Measurements from ENCODE around the gene ESRRA.

ESRRA gene

DNA sequence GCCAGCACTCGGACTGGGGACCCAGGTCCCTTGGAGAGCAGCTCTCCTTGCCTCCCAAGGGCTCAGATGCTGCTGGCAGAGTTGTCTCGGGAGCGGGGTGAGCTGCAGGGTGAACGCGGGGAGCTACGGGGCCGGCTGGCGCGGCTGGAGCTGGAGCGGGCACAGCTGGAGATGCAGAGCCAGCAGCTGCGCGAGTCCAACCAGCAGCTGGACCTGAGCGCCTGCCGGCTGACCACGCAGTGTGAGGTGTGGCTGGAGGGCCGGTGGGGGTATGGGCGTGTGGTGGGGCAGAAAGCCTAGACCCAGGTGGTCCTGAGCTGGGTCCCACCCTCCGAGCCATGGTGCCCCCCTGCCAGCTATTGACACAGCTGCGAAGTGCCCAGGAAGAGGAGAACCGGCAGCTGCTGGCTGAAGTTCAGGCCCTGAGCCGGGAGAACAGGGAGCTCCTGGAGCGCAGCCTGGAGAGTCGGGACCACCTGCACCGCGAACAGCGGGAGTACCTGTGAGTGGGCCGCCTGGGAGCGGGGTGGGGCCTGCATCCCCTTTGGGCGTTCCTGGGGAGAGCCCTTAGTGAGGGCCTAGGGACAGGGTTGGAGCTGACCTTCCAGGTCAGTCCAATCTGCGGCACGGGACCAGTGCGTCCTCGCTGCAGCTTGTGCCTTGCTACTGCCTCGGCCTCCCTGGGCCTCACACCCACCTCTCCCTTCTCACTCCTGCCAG, 47.8 kb downstream of the ESRRA start:
- WGBS (ENCODE audit: insufficient coverage, insufficient read length): no CpG with 5 or more reads among the region's 34 CpGs

DNA sequence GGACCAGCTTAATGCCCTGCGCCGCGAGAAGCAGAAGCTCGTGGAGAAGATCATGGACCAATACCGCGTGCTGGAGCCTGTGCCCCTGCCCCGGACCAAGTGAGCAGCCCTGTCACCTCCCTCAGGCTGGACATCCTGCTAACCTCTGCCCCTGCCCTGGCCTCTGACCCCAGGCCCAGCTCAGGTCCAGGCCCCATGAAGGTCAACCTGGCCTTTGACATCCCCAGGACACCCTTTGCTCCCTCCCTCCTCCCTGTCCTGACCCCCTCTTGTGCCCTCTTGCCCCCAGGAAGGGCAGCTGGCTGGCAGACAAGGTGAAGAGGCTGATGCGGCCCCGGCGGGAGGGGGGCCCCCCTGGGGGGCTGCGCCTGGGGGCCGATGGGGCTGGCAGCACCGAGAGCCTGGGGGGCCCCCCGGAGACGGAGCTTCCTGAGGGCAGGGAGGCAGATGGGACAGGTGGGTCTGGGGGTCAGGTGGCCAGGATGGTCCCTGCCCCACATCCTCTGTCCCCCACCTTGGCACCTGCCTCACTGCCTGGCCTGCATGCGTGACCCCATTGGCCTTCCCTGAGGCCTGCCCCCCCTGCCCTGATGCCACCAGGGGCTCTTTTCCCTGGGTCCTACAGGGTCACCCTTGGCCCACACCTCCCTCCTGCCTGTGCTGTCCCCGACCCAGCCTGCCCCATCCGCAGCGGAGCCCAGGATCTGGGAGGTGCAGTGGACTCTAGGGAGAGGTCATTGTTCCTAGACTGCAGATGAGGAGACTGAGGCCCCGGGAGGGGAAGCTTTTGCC, 48.6 kb downstream of the ESRRA start:
- no peak for DNase-seq (ENCODE audit: low read depth, low spot score)
- Histone ChIP-seq H3K36me3 (ENCODE audit: control insufficient read depth, insufficient read depth, low read length) (no peaks in the 10 kb centered on the region), H3K4me1 (ENCODE audit: control insufficient read depth, insufficient read depth, low read length) (peaks cover 6% of the 10 kb centered on the region), H3K9me3 (ENCODE audit: control insufficient read depth, insufficient read depth, low read length) (no peaks in the 10 kb centered on the region), H3K27me3 (ENCODE audit: control insufficient read depth, insufficient read depth, low read length) (no peaks in the 10 kb centered on the region), H3K27ac (ENCODE audit: low read length) (no peak overlapping the region), H3K4me3 (ENCODE audit: low read length) (no peak overlapping the region)
- no CpG with 5 or more reads among the region's 20 CpGs for WGBS (ENCODE audit: insufficient coverage, insufficient read length)

More for the DNA sequence above, 47.8 kb downstream of the ESRRA start:
- H3K27me3 ChIP-seq (ENCODE audit: control insufficient read depth, insufficient read depth, low read length): no peaks in the 10 kb centered on the region
- DNase-seq (ENCODE audit: low read depth, low spot score): no peak
- H3K9me3 ChIP-seq (ENCODE audit: control insufficient read depth, insufficient read depth, low read length): no peaks in the 10 kb centered on the region
- H3K36me3 ChIP-seq (ENCODE audit: control insufficient read depth, insufficient read depth, low read length): no peaks in the 10 kb centered on the region
- H3K27ac ChIP-seq (ENCODE audit: low read length): no peak overlapping the region
- H3K4me1 ChIP-seq (ENCODE audit: control insufficient read depth, insufficient read depth, low read length): peaks cover 5% of the 10 kb centered on the region
- no peak overlapping the region for H3K4me3 ChIP-seq (ENCODE audit: low read length)

DNA sequence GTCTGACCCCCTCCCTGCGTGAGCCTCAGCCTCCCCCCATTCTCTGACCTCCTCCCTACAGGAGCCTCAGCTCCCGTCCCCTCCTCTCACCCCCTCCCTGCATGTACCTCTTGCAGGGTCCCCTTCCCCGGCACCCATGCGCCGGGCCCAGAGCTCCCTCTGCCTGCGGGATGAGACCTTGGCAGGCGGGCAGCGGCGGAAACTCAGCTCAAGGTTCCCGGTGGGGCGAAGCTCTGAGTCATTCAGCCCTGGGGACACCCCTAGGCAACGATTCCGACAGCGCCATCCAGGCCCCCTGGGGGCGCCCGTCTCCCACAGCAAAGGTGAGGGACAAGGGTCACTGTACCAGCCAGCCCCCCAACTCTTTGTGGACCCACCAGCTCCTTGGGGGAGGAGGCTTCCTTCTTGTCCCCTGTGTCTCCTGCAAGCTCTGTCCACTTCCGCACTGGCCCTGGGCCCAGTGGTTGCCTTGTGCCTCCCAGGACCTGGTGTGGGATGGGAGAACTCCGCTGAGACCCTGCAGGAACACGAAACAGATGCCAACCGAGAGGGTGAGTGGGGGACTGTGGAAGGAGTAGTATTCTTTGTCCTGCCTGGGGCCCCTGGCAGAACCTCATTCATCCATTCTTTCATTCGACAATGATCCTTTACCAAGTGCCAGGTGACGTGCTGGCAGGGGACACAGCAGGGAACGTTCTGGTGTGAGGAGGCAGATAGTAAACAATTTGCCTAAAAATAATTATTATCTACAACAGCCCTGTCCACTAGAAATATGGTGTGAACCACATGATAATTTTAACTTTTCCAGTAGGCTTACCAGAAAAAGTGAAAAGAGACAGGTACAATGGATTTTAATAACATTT, 50.0 kb downstream of the ESRRA start:
- Histone ChIP-seq H3K4me3 (ENCODE audit: low read length) (no peak overlapping the region), H3K9me3 (ENCODE audit: control insufficient read depth, insufficient read depth, low read length) (no peaks in the 10 kb centered on the region), H3K36me3 (ENCODE audit: control insufficient read depth, insufficient read depth, low read length) (no peaks in the 10 kb centered on the region; the same call in 1 of the 2 replicates), H3K27me3 (ENCODE audit: control insufficient read depth, insufficient read depth, low read length) (no peaks in the 10 kb centered on the region), H3K27ac (ENCODE audit: low read length) (no peak overlapping the region), H3K4me1 (ENCODE audit: control insufficient read depth, insufficient read depth, low read length) (peaks cover 13% of the 10 kb centered on the region)
- no peak for DNase-seq (ENCODE audit: low read depth, low spot score)
- no CpG with 5 or more reads among the region's 23 CpGs for WGBS (ENCODE audit: insufficient coverage, insufficient read length)

DNA sequence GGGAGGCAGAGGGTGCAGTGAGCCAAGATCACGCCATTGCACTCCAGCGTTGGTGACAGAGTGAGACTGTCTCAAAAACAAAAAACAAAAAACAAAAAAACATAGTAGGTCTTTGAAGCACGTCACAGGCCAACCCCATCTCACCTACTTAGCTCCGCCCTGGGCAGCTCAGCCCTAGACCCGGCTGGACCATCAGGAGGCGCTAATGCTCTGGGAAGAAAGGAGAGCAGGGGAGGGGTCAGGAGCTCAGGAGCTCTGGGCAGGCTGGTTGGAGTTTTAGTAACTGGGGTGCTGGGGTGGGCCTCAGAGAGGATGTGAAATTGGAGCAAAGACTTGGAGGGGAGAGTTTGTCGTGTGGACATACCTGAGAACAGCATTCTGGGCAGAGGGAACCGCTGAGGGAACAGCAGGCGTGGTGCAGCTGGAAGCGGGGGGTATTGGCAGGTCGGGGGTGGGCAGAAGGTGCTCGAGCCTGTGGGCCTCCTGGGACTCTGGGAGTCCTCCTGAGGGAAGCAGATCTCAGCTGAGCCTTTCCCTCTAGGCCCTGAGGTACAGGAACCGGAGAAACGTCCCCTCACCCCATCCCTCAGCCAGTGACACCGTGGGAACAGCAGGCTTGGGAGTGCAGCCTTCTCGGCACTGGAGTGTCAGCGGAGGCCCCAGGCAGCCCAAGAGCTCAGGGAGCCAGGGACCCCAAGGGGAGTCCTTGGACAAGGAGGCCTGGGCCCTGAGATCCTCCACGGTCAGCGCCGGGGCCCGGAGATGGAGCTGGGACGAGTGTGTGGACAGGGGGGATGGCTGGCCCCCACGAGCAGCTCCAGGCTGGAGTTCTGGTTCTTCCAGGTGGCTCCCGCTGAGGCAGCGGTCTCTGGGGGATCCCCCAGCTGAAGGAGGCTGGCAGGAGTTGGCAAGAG, 51.4 kb downstream of the ESRRA start:
- Histone ChIP-seq H3K9me3 (ENCODE audit: control insufficient read depth, insufficient read depth, low read length) (no peaks in the 10 kb centered on the region), H3K4me3 (ENCODE audit: low read length) (no peak overlapping the region), H3K27me3 (ENCODE audit: control insufficient read depth, insufficient read depth, low read length) (no peaks in the 10 kb centered on the region), H3K4me1 (ENCODE audit: control insufficient read depth, insufficient read depth, low read length) (peaks cover 13% of the 10 kb centered on the region), H3K27ac (ENCODE audit: low read length) (no peak overlapping the region), H3K36me3 (ENCODE audit: control insufficient read depth, insufficient read depth, low read length) (no peaks in the 10 kb centered on the region; the same call in 1 of the 2 replicates)
- WGBS (ENCODE audit: insufficient coverage, insufficient read length): no CpG with 5 or more reads among the region's 25 CpGs
- no peak for DNase-seq (ENCODE audit: low read depth, low spot score)

DNA sequence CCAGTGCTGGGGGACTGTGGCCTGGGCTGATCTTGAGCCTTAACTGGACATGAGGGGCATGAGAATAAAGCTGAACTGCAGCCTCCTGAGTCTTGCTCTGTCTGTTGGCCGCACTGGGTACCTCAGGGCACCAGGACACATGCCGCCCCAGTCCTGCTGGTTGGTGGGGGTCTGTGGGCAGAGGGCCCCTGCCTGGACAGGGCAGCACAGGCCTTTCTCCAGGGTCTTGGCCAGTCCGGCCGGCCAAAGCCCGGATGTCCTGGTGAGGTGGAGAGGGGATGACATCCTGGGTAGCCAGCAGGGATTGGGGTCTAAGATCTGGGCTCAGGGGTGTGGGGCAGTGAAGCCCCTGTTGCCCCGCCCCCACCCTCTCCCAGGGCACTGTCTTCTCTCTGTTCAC, 52.1 kb downstream of the ESRRA start:
- WGBS (ENCODE audit: insufficient coverage, insufficient read length): no CpG with 5 or more reads among the region's 6 CpGs
- H3K9me3 ChIP-seq (ENCODE audit: control insufficient read depth, insufficient read depth, low read length): no peaks in the 10 kb centered on the region
- H3K4me3 ChIP-seq (ENCODE audit: low read length): no peak overlapping the region
- DNase-seq (ENCODE audit: low read depth, low spot score): no peak
- H3K27me3 ChIP-seq (ENCODE audit: control insufficient read depth, insufficient read depth, low read length): no peaks in the 10 kb centered on the region
- peaks cover 3% of the 10 kb centered on the region for H3K36me3 ChIP-seq (ENCODE audit: control insufficient read depth, insufficient read depth, low read length)
- H3K27ac ChIP-seq (ENCODE audit: low read length): no peak overlapping the region
- peaks cover 13% of the 10 kb centered on the region for H3K4me1 ChIP-seq (ENCODE audit: control insufficient read depth, insufficient read depth, low read length)

DNA sequence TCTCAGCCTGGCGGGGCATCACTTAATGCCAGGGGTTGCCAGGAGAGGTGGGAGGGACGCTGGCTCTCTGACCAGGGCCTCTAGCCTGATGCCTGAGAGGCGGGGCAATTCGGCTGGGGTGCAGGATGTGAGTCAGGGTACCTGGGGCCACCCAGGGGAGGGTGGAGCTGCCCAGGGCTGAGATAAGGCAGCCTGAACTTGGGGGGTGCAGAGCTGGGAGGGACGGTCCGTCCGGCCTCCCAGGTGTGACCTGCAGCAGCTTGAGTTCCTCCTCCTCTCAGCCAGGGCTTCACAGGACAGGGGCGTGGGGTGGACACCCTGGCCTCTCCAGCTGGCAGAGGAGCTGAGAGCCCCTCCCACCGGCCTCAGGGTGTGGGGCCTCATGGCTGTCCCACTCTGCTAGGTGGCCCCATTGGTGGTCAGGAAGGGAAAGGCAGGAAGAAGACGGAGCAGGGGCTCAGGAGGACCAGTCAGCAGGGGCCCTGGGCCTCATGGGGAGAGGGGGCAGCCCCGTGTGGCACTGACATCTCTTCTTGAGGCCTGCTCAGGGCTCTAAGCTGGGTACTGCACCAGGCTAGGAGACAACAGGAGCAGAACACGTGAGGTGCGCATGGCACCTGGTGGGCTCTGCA, 52.7 kb downstream of the ESRRA start:
- DNase-seq (ENCODE audit: low read depth, low spot score): no peak
- Histone ChIP-seq H3K9me3 (ENCODE audit: control insufficient read depth, insufficient read depth, low read length) (no peaks in the 10 kb centered on the region), H3K36me3 (ENCODE audit: control insufficient read depth, insufficient read depth, low read length) (peaks cover 3% of the 10 kb centered on the region), H3K4me1 (ENCODE audit: control insufficient read depth, insufficient read depth, low read length) (peaks cover 13% of the 10 kb centered on the region), H3K27me3 (ENCODE audit: control insufficient read depth, insufficient read depth, low read length) (no peaks in the 10 kb centered on the region), H3K27ac (ENCODE audit: low read length) (no peak overlapping the region), H3K4me3 (ENCODE audit: low read length) (no peak overlapping the region)
- WGBS (ENCODE audit: insufficient coverage, insufficient read length): no CpG with 5 or more reads among the region's 13 CpGs

DNA sequence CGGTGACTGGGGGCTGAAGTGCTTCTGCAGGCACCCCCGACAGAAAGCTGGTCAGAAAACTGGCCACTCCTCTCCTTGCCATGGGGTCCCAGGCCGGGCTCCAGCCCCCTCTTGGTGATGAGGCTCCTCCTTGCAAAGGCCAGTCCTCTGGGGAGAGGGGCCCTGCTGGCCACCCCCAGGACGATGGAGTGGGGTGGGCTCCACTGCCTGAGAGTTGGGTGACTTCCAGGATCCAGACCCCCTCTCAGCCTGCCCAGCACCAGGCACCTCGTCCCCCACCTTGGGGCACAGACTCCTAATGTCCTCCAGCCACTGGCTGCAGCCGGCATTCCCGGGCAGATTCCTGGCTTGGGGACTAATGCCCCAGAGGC, 53.2 kb downstream of the ESRRA start:
- Histone ChIP-seq H3K9me3 (ENCODE audit: control insufficient read depth, insufficient read depth, low read length) (no peaks in the 10 kb centered on the region), H3K36me3 (ENCODE audit: control insufficient read depth, insufficient read depth, low read length) (peaks cover 3% of the 10 kb centered on the region), H3K27me3 (ENCODE audit: control insufficient read depth, insufficient read depth, low read length) (no peaks in the 10 kb centered on the region), H3K27ac (ENCODE audit: low read length) (no peak overlapping the region), H3K4me3 (ENCODE audit: low read length) (no peak overlapping the region; the same call in 1 of the 2 replicates), H3K4me1 (ENCODE audit: control insufficient read depth, insufficient read depth, low read length) (peaks cover 13% of the 10 kb centered on the region)
- no CpG with 5 or more reads among the region's 7 CpGs for WGBS (ENCODE audit: insufficient coverage, insufficient read length)
- DNase-seq (ENCODE audit: low read depth, low spot score): no peak

DNA sequence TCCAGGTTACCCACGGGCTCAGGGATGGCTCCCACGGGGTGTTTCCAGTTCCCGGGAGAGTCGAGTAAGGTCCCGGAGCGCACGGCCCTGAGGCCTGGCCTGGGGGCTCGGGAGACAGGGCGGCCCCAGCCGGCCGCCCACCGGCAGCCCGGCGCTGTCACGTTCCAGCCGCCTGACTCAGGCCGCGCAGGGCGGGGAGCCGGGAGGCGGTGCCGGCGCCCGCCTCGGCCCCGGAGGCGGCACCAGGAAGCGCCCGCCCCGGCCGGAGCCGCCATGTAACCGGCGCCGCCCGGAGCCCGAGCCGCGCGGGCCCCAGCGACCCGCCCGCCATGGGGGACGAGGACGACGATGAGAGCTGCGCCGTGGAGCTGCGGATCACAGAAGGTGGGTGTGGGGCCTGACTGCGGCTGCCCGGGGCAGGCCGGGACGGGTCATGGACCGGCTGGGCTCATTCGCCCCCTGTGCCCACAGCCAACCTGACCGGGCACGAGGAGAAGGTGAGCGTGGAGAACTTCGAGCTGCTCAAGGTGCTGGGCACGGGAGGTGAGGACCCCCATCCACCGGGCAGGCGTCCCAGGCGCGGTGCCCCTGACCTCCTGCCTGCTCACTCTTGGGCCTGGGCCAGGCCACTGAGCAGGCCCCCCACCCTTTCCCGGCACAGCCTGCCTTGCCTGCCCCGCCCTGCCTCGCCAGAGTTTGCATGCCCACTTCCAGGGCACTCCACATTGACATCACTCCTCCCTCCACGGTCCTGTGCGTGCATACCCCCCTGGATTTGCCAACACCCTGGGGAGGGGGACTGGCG, 53.8 kb downstream of the ESRRA start, which contains the start of gene RPS6KA4:
RPS6KA4 (plus strand) TSS at position 256 of the 805 bp plus-strand sequence; CDS start at position 330, 74 bp downstream.
- no peaks in the 10 kb centered on the region for H3K9me3 ChIP-seq (ENCODE audit: control insufficient read depth, insufficient read depth, low read length)
- H3K27me3 ChIP-seq (ENCODE audit: control insufficient read depth, insufficient read depth, low read length): no peaks in the 10 kb centered on the region
- no CpG with 5 or more reads among the region's 70 CpGs for WGBS (ENCODE audit: insufficient coverage, insufficient read length)
- peaks cover 13% of the 10 kb centered on the region for H3K4me1 ChIP-seq (ENCODE audit: control insufficient read depth, insufficient read depth, low read length)
- H3K36me3 ChIP-seq (ENCODE audit: control insufficient read depth, insufficient read depth, low read length): peaks cover 3% of the 10 kb centered on the region
- no peak within 1 kb of the TSS for H3K27ac ChIP-seq (ENCODE audit: low read length)
- H3K4me3 ChIP-seq (ENCODE audit: low read length): peak within 1 kb of the TSS; percentile 81
- no peak for DNase-seq (ENCODE audit: low read depth, low spot score)
